GM21447 (cell line): ENCODE measurements around the gene RHOBTB3.
"Not testable (repeated sequence)": the region's sequence is repeated elsewhere in the genome, so short reads cannot be mapped to it uniquely, and the experiment has no call there.

ENCODE experiments used
- ATAC-seq: cut with Tn5 transposase; IDR thresholded peaks from one replicate; pipeline ENCODE4 v1.9.1; 2021; ENCODE audit not compliant: unreplicated experiment

The RHOBTB3 gene

DNA sequence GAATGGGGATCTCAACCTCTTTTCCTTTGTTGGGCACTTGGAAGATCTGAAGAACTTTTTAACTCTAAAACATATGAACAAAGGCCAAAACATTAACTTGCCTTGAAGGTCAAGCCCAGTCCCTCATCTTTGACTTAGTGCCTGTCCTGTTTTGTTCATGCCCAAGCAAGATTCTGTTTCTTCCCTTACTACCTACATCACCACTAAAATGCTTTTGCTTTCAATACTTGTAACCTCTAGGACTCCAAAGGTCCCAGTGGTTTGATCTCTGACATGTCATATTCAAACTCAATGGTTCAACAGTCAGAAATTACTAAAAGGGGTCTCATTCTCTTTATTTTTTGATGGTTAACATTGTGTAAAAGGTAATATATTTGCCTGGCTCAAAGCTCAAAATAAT is 67.4 kb downstream of the RHOBTB3 start:
- ATAC-seq = no peak

DNA sequence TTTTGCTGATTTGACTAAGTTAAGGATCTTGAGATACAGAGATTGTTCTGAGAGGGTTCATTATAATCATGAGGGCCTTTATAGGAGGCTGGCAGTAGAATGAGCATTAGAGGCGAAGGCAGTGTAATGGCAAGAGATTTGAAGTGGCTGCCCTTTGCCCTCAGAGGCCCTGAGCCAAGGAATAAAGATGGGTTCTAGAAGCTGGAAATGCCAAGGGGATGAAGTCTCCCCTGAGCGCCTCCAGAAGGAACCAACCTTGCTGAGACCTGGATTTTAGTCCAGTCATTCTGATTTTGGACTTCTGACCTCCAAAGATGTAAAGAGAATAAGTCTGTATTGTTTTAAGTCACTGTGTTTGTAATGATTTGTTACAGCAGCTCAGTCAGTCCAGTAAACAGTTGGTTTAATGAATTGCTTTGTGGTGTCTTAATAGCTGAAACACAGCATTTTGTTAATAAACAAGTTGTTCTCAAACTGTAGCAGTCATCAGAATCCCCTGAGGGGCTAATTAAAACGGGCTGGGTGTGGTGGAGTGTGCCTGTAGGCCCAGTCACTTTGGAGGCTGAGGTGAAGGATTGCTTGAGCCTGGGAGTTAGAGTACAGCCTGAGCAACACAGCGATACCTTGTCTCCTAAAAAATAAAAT is 68.2 kb downstream of the RHOBTB3 start:
- no peak for ATAC-seq

DNA sequence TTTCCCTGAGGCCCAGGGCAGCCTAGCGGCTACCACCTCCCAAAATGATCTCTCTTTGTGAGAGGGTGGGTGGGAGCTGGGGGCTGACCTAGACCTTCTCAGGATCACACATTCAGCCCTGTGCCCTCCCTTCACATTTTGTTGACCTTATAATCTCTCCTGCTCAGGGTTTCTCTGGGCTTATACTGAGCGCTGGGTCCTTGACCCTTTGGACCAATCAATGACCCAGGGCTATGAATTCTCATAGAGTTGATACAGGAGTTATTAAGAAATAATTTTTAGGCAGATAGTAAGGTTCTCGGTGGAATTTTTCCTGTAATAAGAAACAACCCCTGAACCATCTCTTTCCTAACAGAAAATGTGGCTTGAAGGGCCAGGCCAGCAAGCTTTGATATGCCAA is 69.4 kb downstream of the RHOBTB3 start:
- ATAC-seq = no peak

DNA sequence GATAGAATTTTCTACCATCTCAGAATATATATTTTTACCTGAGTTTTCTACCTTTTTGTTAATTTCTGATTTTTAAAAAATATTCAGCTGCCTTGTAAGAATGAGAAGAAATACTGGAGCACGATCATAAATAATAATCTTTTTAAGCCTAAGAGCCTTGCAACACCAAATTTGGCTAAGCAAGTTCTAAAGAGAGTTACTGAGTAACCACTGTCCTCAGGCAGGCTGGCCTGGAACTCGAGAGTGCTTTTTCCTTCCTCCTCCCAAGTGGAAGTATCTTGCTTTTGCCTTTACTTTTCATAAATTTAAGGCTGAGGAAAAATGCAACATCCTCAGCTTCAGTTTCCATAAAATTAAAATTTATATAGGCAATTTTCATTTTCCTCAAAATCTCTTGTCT is 70.4 kb downstream of the RHOBTB3 start:
- no peak for ATAC-seq

DNA sequence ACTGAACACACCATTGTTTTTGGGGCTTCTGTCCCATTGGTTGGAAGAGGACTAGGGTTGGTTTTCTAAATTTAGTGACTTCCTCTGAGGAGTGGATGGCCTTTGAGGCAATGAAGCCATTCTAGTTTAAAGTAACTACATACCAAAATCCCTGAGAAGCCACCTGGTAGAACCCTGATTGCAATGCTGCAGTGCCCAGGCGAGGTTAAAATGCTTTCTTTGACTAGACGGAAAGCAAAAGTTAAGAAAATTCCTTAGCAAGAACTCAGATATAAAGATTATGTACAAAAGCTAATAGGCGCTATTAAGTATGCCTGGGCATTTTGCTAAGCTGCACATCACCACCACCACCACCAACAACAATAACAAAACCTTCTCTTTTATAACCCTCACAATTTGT is 70.8 kb downstream of the RHOBTB3 start:
- no peak for ATAC-seq

DNA sequence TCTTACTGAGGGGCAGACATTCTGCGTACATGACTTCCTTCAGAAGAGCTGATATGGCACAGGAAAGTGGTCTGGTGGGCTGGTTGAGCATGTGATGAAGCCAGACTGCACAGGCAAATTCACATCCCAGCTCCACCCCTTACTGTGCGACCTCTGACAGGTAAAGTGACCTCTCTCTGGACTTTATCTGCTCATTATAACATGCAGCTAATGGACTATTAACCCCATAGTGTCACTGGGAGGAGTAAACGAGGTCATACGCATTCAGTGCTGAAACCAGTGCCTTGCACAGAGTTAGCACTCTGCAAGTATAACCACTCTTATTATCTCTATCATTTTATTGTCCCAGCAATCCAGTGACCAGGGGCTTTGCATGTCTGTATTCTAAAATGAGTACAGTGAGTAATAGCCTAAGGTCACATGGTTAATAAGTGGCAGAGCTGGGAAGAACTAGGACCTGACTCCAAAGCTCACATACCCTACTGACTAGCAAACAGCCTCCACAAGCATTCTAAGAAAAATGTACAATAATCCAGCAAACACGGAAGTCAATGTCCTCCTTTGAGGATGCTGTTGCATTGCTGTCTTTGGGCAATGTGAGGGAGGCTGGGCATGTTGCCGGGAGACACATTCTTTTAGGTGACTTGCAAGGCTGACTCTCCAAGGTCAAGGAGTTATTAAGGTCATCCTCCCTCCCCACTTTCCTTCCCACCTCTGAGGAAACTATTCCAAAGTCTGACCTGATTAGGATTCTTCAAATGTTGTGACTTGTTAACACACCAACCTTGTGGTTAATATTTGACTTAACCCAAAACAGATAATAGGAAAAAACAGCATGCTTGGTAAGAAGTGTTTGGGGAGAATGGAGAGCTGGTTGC is 72.4 kb downstream of the RHOBTB3 start:
- no peak for ATAC-seq

DNA sequence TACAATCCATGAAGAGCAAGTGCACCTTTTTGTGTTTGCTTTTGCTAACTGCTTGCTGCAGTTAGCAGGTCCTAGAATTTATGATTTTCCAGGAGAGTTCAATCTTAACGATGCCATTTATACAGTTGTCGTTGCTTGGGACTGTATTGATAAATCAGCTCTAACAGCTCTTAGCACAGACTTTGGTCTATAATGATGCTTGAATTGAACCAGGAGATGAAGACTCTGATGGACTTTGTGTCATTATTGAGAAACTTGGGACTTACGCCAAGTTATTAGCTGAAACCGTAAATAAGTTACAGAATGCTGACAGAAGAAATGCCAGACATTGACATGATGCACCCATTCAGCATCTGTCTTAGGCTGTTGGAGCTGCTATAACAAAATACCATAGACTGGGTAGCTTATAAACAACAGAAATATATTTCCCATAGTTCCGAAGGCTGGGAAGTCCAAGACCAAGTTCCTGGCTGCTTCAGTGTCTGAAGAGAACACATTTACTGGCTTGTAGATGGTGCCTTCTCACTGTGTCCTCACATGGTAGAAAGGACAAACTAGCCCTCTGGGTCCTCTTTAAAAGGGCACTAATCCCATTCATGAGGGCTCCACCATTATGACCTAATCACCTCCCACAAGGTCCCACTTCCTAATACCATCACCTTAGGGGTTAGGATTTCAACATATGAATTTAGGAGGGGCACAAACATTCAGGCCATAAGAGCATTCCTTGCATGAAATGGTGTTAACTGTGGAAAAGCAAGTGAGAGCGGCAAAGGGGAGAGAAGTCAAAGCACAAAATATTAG is 73.8 kb downstream of the RHOBTB3 start:
- no peak for ATAC-seq

DNA sequence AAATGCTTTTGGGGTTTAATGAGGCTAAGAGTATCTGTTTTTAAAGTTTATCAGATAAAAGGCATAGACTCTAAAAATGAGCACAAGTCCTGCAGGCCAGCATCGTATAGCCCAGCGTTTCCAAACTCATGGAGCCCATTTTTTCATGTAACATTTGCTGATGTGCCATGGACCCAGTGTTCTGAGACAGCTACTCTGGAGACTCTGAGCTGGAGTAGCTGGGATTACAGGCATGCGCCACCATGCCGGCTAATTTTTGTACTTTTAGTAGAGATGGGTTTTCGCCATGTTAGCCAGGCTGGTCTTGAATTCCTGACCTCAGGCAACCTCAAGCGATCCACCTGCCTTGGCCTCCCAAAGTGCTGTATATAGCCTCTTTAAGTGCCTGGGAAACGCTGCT is 75.6 kb downstream of the RHOBTB3 start:
- ATAC-seq = no peak

DNA sequence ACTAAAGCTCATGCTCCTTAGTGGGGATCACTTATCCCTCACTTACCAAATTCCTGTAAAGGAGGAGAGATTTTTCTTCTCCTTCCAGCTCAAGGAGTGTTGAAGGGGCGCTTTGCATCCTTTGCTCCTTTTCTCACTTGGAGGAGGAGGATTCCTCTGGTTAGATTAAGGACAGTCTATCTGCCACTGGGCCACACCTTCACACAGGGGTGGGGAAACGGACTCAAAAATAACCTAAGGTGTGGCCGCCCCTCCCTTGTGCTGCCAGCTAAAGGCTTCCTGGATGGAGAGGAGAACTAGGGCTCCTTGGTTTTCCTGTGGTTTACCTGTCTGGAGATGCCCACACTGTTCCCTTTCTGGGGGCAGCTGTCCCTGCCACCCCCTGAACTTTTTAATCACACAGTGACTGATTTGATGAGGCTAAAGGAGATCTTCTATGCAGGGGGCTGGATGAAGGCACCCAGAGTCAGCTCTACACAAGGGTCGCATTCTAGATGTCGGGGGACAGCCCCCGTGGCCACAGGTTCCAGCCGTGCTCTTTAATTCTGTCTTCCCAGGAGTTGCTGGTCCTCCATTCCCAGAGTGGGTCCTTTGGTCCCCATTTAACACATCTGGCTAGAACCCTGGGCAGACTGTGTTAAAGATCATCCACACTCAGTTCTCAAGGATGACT is 77.0 kb downstream of the RHOBTB3 start:
- peak; percentile 4 for ATAC-seq

DNA sequence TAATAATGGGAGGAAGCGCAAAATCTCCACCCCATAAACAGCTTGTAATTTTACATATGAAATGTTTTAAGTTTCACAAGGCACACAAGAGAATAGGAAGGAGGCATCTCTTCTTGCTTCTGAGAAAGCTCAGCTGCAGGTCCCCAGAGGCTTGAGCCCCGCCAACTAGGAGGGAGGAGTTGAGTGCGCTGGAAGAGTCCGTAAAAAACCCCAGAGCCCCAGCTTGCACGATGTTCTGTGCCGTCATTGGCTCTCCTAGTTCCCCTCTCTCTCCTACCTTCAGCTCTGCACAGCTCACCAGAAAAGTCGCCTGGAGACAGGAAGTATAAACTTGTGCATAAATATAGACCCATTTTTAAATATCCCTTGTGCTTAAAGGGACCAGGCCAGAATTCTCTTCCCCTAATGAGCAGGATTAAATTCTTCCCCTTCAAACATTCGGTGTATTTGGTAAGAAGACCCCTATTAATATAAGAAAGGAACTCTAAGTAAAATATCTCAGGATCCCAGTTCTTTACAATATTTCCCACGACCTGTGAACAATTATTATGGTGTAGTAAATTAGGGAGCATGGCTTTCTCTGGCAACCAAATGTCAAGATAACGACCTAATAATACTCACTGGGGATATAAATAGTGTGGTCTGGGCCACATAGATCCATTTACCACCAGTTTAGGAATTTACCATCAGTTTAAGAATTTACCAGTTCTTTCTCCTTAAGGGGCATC is 77.7 kb downstream of the RHOBTB3 start:
- ATAC-seq = peak; percentile 100

DNA sequence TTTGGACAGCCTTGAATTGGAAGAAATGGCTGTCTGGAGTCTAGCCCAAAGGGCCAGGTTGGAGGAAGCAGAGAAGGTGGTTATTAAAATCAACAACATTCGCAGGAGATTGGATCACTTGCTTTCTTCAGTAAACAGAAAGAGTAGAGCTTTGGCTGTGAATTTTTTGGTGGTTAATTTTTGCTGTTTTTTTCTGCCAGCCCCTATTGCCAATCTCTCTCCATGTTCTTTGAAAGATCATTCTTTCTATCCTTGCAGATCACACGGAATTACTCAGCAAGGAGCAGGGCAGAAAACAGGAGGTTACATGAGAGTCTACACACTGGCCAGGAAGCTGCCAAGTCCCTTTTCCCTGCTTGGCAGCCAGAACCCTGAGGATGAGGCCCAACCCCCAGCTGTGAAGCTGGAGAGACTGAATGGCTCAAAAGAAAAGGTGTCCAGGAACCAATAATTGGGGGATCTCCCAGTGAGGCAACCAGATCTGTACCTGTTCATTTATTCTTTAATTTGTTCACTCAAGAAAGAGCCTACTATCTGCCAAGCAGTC is 78.4 kb downstream of the RHOBTB3 start:
- no peak for ATAC-seq

DNA sequence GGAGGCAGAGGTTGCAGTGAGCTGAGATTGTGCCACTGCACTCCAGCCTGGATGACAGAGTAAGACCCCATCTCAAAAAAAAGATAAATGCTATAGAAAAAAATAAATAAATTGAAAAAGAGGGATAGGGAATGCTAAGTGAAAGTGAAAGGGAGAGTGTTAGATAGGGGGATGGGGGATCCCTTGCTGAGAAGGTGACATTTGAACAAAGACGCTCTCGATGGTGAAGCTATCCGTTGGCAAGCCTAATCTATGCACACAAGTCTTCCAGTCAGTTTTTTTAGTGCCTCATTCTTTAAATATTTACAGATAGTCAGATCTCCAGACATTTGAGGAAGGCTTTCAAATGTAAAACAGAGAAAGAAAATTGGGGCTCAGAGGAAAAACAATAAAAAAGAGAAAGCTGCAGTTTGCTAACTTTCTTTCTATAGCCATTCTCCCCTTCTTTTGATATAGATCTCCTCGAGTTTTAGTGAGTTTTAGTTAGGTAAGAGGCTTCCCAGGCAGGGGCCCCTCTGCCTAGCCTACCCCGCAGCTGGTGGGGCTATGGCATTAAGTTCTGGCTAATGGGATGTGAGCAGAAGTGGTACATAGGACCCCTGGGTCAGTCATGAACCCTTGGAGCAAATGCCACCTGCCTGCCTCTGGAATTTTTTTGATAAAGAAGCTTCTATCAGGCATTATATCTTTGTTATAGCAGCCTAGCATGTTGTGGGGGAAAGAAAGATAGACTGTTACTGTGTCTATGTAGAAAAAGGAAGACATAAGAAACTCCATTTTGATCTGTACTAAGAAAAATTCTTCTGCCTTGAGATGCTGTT is 79.4 kb downstream of the RHOBTB3 start:
- no peak for ATAC-seq

DNA sequence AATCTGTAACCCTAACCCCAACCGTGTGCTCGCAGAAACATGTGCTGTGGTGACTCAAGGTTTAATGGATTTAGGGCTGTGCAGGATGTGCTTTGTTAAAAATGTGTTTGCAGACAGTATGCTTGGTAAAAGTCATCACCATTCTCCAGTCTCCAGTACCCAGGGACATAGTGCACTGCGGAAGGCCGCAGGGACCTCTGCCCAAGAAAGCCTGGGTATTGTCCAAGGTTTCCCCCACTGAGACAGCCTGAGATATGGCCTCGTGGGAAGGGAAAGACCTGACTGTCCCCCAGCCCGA is 79.9 kb downstream of the RHOBTB3 start:
- ATAC-seq = not testable (repeated sequence)

DNA sequence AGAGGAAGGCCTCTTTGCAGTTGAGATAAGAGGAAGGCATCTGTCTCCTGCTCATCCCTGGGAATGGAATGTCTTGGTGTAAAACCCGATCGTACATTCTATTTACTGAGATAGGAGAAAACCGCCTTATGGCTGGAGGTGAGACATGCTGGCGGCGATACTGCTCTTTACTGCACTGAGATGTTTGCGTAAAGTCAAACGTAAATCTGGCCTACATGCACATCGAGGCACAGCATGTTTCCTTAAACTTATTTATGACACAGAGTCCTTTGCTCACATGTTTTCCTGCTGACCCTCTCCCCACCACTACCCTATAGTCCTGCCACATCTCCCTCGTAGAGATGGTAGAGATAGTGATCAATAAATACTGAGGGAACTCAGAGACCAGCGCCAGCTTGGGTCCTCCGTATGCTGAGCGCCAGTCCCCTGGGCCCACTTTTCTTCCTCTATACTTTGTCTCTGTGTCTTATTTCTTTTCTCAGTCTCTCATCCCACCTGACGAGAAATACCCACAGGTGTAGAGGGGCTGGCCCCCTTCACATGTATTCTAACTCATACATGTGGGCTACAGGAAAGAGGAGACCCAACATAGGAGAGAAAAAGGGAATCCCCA is 80.4 kb downstream of the RHOBTB3 start:
- ATAC-seq = not testable (repeated sequence)

DNA sequence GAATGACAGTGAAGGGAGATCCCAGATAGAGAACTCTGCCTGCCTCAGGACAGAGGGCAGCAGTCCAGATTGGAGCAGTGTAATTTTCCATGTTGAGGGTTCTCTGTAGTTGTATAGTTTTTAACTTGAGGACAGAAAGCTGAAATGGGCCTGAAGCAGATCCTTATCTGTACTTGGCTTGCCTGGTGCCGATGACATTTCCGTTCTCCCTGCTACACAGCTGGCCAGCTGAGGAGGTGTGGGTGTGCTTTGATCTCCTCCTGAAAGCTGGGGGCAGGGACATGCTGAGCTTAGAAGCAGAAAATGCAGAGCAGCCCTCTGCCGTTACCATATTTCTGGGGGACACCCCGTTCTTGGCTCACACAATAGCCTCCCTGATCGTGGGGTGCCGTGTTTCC is 80.9 kb downstream of the RHOBTB3 start:
- no peak for ATAC-seq

DNA sequence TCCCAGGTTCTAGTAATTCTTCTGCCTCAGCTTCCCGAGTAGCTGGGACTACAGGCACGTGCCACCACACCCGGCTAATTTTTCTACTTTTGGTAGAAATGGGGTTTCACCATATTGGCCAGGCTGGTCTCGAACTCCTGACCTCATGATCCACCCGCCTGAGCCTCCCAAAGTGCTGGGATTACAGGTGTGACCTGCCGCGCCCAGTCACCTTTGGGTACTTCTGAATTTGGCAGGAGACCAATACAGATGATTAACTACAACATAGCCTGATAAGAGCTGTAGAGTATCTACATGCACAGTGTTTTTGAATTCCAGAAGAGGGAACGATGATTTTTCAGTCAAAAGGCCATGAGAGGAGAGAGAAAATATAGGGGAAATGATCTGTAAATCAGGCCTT is 81.9 kb downstream of the RHOBTB3 start:
- not testable (repeated sequence) for ATAC-seq

DNA sequence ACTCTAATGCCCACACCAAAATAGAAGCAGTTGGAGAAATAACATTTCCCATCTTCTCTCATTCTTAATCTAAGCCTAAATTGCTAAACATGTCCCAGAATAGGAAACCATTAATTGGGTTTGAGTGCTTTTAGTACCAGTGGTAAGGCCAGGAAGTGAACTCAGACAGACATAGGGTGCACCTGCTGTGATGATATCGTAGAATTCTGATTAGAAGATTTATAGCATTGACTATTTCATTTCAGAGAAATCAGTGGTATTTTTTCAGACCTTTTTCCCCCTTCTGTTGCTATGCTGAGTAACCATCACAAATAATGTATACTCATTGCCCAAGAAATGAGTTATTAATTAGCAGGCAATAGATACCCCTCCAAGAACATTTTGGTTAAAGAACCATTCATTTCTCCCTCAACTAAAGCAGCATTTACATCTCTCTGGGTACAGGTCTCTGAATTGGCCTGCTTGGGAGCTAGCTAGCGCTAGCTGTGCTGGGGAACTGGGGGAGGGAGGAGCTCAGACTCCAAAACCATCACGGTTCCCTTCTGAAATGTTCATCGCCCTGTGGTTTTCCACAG is 84.1 kb downstream of the RHOBTB3 start:
- ATAC-seq = no peak

DNA sequence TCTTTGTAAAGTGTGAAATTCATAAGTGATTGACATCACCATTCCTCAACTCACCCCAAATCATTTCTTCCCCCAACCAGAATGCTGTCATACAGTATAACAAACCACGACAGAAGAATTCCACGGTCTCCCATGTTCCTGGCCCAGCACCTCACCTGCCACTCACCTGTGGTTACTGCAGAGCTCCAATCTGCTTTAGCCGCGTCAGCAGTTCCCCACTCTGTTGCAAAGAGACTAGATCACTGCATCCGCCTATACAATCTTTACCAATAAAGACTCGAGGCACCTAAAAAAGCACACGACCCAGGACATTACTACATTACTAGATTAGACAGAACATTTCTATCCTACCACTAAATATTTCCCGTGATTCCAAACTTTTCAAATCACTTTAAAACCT is 85.2 kb downstream of the RHOBTB3 start:
- ATAC-seq = no peak

DNA sequence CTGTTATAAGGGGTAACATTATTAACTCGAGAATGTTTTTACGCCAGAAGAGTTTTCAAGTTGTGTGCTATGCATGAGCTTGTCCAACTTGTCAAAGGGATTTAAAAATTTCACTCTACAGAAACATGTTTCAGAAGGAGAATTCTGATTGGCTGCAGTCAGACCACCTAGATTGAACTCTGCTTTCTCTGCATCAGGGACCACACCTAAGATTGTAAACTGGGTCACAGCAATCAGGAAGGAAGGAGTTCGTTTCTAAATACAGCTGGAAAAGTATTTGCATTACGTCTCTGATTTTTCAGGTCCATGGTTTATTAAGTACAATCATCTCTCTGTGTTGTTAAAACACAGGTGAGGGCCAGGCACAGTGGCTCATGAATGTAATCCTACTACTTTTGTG is 85.6 kb downstream of the RHOBTB3 start:
- no peak for ATAC-seq
